HepG2 (cell line): ENCODE results near the gene CTU1. TPM values are rescaled to one million over a fixed set of nuclear protein-coding genes. Genes with fewer than 3 reads are reported as not detected.

Experiments used
- ZNF367 ChIP-seq: sonication (generic); formaldehyde crosslinking; IDR thresholded peaks from 2 replicates; pipeline ENCODE4 v1.4.0; 2020; ENCODE audit warnings: missing genetic modification reagents, borderline replicate concordance
- polyA plus RNA-seq, 8 experiments: library from polyadenylated mRNA; depleted of rRNA in 3 of 8; stranded (reverse) in 7 of 8; unstranded in 1 of 8; fragments of >200 nt; fragmentation: Illumina TruSeq in 4 of 8; extraction: Trizol in 4 of 8; gene quantifications; 2 replicates each; pipeline versions ENCODE4 v1.2.1 to v1.2.3, GENCODE V29; 2011 to 2016; ENCODE audit warnings: low read depth in 4 of 8, missing spikeins in 1 of 8, mixed read lengths in 1 of 8; ENCODE audit not compliant: insufficient read depth in 1 of 8
- total RNA-seq, 5 experiments: library from RNA; depleted of rRNA; stranded (reverse); fragments of >200 nt; fragmentation: Illumina TruSeq; extraction: Trizol; gene quantifications; 2 replicates each; pipeline ENCODE4 v1.2.3, GENCODE V29; 2016; ENCODE audit warnings: low read depth in 1 of 5
- TF ChIP-seq, protein P1 (sequence below): sonication (generic); formaldehyde crosslinking; IDR thresholded peaks from 2 replicates; pipeline ENCODE4 v1.5.0; 2020; ENCODE audit warnings: mild to moderate bottlenecking, missing genetic modification reagents, borderline replicate concordance

CTU1 gene
- total and polyA plus RNA-seq, 2 of the 13 experiments (the other 11 are each of a cell fraction or from before 2014, with no cell fraction given), result 1.9 to 2.9 TPM

DNA sequence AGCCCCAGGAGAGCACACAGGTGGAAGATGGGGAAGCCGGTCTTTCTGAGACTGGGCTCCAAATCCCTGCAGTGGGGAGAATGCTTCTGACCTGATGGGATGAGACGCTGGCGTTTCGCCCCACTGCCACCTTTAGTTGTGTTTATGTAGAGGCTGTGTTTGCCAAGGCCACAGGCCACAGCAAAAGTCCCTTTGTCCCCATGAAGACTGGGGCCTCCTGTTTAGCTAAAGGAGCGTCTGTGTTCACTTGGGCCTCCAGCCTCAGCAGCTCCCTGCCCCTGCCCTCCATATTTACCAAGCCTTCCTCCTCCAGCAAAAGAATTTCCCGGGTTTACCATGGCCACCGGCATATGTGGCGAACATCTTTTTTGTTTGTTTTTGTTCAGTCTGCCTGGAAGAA, 15.1 kb downstream of the CTU1 start (continued):
- TF ChIP-seq, protein P1, sequence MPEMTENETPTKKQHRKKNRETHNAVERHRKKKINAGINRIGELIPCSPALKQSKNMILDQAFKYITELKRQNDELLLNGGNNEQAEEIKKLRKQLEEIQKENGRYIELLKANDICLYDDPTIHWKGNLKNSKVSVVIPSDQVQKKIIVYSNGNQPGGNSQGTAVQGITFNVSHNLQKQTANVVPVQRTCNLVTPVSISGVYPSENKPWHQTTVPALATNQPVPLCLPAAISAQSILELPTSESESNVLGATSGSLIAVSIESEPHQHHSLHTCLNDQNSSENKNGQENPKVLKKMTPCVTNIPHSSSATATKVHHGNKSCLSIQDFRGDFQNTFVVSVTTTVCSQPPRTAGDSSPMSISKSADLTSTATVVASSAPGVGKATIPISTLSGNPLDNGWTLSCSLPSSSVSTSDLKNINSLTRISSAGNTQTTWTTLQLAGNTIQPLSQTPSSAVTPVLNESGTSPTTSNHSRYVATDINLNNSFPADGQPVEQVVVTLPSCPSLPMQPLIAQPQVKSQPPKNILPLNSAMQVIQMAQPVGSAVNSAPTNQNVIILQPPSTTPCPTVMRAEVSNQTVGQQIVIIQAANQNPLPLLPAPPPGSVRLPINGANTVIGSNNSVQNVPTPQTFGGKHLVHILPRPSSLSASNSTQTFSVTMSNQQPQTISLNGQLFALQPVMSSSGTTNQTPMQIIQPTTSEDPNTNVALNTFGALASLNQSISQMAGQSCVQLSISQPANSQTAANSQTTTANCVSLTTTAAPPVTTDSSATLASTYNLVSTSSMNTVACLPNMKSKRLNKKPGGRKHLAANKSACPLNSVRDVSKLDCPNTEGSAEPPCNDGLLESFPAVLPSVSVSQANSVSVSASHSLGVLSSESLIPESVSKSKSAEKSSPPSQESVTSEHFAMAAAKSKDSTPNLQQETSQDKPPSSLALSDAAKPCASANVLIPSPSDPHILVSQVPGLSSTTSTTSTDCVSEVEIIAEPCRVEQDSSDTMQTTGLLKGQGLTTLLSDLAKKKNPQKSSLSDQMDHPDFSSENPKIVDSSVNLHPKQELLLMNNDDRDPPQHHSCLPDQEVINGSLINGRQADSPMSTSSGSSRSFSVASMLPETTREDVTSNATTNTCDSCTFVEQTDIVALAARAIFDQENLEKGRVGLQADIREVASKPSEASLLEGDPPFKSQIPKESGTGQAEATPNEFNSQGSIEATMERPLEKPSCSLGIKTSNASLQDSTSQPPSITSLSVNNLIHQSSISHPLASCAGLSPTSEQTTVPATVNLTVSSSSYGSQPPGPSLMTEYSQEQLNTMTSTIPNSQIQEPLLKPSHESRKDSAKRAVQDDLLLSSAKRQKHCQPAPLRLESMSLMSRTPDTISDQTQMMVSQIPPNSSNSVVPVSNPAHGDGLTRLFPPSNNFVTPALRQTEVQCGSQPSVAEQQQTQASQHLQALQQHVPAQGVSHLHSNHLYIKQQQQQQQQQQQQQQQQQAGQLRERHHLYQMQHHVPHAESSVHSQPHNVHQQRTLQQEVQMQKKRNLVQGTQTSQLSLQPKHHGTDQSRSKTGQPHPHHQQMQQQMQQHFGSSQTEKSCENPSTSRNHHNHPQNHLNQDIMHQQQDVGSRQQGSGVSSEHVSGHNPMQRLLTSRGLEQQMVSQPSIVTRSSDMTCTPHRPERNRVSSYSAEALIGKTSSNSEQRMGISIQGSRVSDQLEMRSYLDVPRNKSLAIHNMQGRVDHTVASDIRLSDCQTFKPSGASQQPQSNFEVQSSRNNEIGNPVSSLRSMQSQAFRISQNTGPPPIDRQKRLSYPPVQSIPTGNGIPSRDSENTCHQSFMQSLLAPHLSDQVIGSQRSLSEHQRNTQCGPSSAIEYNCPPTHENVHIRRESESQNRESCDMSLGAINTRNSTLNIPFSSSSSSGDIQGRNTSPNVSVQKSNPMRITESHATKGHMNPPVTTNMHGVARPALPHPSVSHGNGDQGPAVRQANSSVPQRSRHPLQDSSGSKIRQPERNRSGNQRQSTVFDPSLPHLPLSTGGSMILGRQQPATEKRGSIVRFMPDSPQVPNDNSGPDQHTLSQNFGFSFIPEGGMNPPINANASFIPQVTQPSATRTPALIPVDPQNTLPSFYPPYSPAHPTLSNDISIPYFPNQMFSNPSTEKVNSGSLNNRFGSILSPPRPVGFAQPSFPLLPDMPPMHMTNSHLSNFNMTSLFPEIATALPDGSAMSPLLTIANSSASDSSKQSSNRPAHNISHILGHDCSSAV, result no peak
- TF ChIP-seq ZNF367, result no peak
